ENCODE results near the gene CCS.
A peak's percentile ranks its signal among the peaks of the same experiment; 100 is the strongest.

The CCS gene

GRCh38 chr11:66546966-66547661 is 45.9 kb upstream of the CCS start:
- no peak overlapping the region for H4K8ac ChIP-seq (ENCODE audit: low read depth, low read length)
- H2BK5ac ChIP-seq (ENCODE audit: low read length), result no peak overlapping the region
- no peak overlapping the region for H3K9ac ChIP-seq (ENCODE audit: low read length)

GRCh38 chr11:66547662-66548009 is 45.3 kb upstream of the CCS start:
- H3K4me3 ChIP-seq (ENCODE audit: low read length), result no peak overlapping the region
- no peaks in the 10 kb centered on the region for H3K4me1 ChIP-seq (ENCODE audit: control insufficient read depth, low read depth, low read length)
- no peak overlapping the region for H3K18ac ChIP-seq (ENCODE audit: low read length)
- H3K36me3 ChIP-seq (ENCODE audit: control insufficient read depth, insufficient read depth, low read length), result no peaks in the 10 kb centered on the region
- H3K27ac ChIP-seq (ENCODE audit: low read depth, low read length), result no peak overlapping the region
- no peak overlapping the region for H2AK5ac ChIP-seq (ENCODE audit: low read length)
- no peak for DNase-seq
- H2BK5ac ChIP-seq (ENCODE audit: low read length), result no peak overlapping the region
- no peak overlapping the region for H3K4me2 ChIP-seq (ENCODE audit: low read length)
- H4K5ac ChIP-seq (ENCODE audit: low read length), result no peak overlapping the region
- no peak overlapping the region for H3K23ac ChIP-seq (ENCODE audit: low read length)
- no peak overlapping the region for H3K4ac ChIP-seq (ENCODE audit: low read depth, low read length)
- H3K27me3 ChIP-seq (ENCODE audit: insufficient read depth, low read length, poor library complexity), result no peaks in the 10 kb centered on the region
- no peak overlapping the region for H4K8ac ChIP-seq (ENCODE audit: low read depth, low read length)
- no peak overlapping the region for H3K9ac ChIP-seq (ENCODE audit: low read length)
- H3K56ac ChIP-seq (ENCODE audit: low read length), result no peak overlapping the region
- no peak overlapping the region for H2BK120ac ChIP-seq (ENCODE audit: low read depth, low read length)
- no peaks in the 10 kb centered on the region for H3K79me1 ChIP-seq (ENCODE audit: low read length)
- H3K79me2 ChIP-seq (ENCODE audit: control insufficient read depth, insufficient read depth, low read length), result no peaks in the 10 kb centered on the region
- no CpG with 5 or more reads among the region's 5 CpGs for WGBS (ENCODE audit: extremely low coverage, insufficient coverage, low lambda C conversion rate)
- H2BK15ac ChIP-seq (replicated peaks; ENCODE audit: low read depth), result no peak overlapping the region

More at GRCh38 chr11:66546966-66547661, 45.9 kb upstream of the CCS start:
- H3K18ac ChIP-seq (ENCODE audit: low read length), result no peak overlapping the region
- no peak overlapping the region for H3K4ac ChIP-seq (ENCODE audit: low read depth, low read length)
- H3K4me2 ChIP-seq (ENCODE audit: low read length), result no peak overlapping the region
- H3K56ac ChIP-seq (ENCODE audit: low read length), result peak overlapping the region; percentile 7
- H2BK120ac ChIP-seq (ENCODE audit: low read depth, low read length), result no peak overlapping the region
- H2AK5ac ChIP-seq (ENCODE audit: low read length), result no peak overlapping the region
- no peak overlapping the region for H4K5ac ChIP-seq (ENCODE audit: low read length)
- no peaks in the 10 kb centered on the region for H3K4me1 ChIP-seq (ENCODE audit: control insufficient read depth, low read depth, low read length)
- DNase-seq, result peak; percentile 38
- no CpG with 5 or more reads among the region's 18 CpGs for WGBS (ENCODE audit: extremely low coverage, insufficient coverage, low lambda C conversion rate)
- no peaks in the 10 kb centered on the region for H3K79me1 ChIP-seq (ENCODE audit: low read length)
- H3K4me3 ChIP-seq (ENCODE audit: low read length), result no peak overlapping the region
- H3K27me3 ChIP-seq (ENCODE audit: insufficient read depth, low read length, poor library complexity), result no peaks in the 10 kb centered on the region
- no peaks in the 10 kb centered on the region for H3K36me3 ChIP-seq (ENCODE audit: control insufficient read depth, insufficient read depth, low read length)
- no peaks in the 10 kb centered on the region for H3K79me2 ChIP-seq (ENCODE audit: control insufficient read depth, insufficient read depth, low read length)
- no peak overlapping the region for H3K23ac ChIP-seq (ENCODE audit: low read length)
- no peak overlapping the region for H3K27ac ChIP-seq (ENCODE audit: low read depth, low read length)
- no peak overlapping the region for H2BK15ac ChIP-seq (replicated peaks; ENCODE audit: low read depth)

- H2BK120ac ChIP-seq (ENCODE audit: low read depth, low read length), result no peak overlapping the region
- no peak overlapping the region for H3K27ac ChIP-seq (ENCODE audit: low read depth, low read length)
- H2AK5ac ChIP-seq (ENCODE audit: low read length), result no peak overlapping the region
- no peak overlapping the region for H3K4ac ChIP-seq (ENCODE audit: low read depth, low read length)
- no peaks in the 10 kb centered on the region for H3K27me3 ChIP-seq (ENCODE audit: insufficient read depth, low read length, poor library complexity)
- H3K79me1 ChIP-seq (ENCODE audit: low read length), result no peaks in the 10 kb centered on the region
- no CpG with 5 or more reads among the region's 11 CpGs for WGBS (ENCODE audit: extremely low coverage, insufficient coverage, low lambda C conversion rate)
- no peak overlapping the region for H2BK15ac ChIP-seq (replicated peaks; ENCODE audit: low read depth)
- H4K5ac ChIP-seq (ENCODE audit: low read length), result no peak overlapping the region
- H3K18ac ChIP-seq (ENCODE audit: low read length), result no peak overlapping the region
- H3K23ac ChIP-seq (ENCODE audit: low read length), result no peak overlapping the region
- H3K56ac ChIP-seq (ENCODE audit: low read length), result no peak overlapping the region
- H3K4me3 ChIP-seq (ENCODE audit: low read length), result no peak overlapping the region
- H3K4me2 ChIP-seq (ENCODE audit: low read length), result no peak overlapping the region
- no peaks in the 10 kb centered on the region for H3K4me1 ChIP-seq (ENCODE audit: control insufficient read depth, low read depth, low read length)
- H2BK5ac ChIP-seq (ENCODE audit: low read length), result no peak overlapping the region
- H3K79me2 ChIP-seq (ENCODE audit: control insufficient read depth, insufficient read depth, low read length), result no peaks in the 10 kb centered on the region
- no peak overlapping the region for H3K9ac ChIP-seq (ENCODE audit: low read length)
- DNase-seq, result no peak
- no peak overlapping the region for H4K8ac ChIP-seq (ENCODE audit: low read depth, low read length)
- no peaks in the 10 kb centered on the region for H3K36me3 ChIP-seq (ENCODE audit: control insufficient read depth, insufficient read depth, low read length)
Observed at GRCh38 chr11:66548041-66548440, 44.9 kb upstream of the CCS start.

DNA sequence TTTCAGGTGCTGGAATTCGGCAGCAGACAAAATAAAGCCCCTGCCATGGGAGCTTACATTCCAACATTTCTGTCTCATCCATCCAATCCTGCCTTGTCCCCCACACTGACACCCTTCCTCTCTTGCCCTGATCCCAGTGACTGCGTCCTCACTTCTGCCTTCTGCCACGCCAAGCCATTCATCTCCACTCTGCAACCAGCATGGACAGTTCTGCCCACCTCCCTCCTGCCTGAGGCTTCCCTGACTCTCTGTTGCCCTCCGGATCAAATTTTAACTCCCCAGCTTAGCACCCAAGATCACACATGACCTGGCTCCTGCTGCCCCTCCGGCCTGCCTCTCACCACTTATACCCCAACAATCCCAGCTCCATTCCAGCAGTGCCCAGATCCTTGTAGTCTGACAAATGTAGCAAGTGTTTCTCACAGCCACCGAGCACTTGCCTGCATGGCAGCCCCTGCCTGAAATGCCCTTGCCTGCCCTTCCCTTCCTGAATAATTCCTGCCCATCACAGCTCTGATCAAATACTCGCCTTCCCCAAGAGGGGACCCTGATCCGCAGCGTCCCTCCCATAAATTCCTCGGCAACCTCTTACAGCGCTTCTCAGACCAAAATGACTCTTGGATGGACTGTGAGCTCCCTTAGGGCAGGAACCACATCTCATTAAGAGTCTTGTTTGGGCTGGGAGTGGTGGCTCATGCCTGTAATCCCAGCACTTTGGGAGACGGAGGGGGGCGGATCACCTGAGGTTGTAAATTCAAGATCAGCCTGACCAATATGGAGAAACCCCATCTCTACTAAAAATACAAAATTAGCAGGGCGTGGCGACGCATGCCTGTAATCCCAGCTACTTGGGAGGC is 44.0 kb upstream of the CCS start:
- no peak overlapping the region for H3K4me3 ChIP-seq (ENCODE audit: low read length)
- DNase-seq, result peak; percentile 27
- no peaks in the 10 kb centered on the region for H3K79me2 ChIP-seq (ENCODE audit: control insufficient read depth, insufficient read depth, low read length)
- H4K8ac ChIP-seq (ENCODE audit: low read depth, low read length), result no peak overlapping the region
- H3K27ac ChIP-seq (ENCODE audit: low read depth, low read length), result no peak overlapping the region
- H2BK5ac ChIP-seq (ENCODE audit: low read length), result no peak overlapping the region
- H3K4me1 ChIP-seq (ENCODE audit: control insufficient read depth, low read depth, low read length), result no peaks in the 10 kb centered on the region
- no peak overlapping the region for H3K56ac ChIP-seq (ENCODE audit: low read length)
- no peak overlapping the region for H3K4ac ChIP-seq (ENCODE audit: low read depth, low read length)
- no peak overlapping the region for H2AK5ac ChIP-seq (ENCODE audit: low read length)
- no peaks in the 10 kb centered on the region for H3K27me3 ChIP-seq (ENCODE audit: insufficient read depth, low read length, poor library complexity)
- no CpG with 5 or more reads among the region's 16 CpGs for WGBS (ENCODE audit: extremely low coverage, insufficient coverage, low lambda C conversion rate)
- no peak overlapping the region for H4K5ac ChIP-seq (ENCODE audit: low read length)
- no peak overlapping the region for H2BK120ac ChIP-seq (ENCODE audit: low read depth, low read length)
- no peaks in the 10 kb centered on the region for H3K36me3 ChIP-seq (ENCODE audit: control insufficient read depth, insufficient read depth, low read length)
- no peaks in the 10 kb centered on the region for H3K79me1 ChIP-seq (ENCODE audit: low read length)
- H2BK15ac ChIP-seq (replicated peaks; ENCODE audit: low read depth), result no peak overlapping the region
- no peak overlapping the region for H3K18ac ChIP-seq (ENCODE audit: low read length)
- no peak overlapping the region for H3K9ac ChIP-seq (ENCODE audit: low read length)
- H3K23ac ChIP-seq (ENCODE audit: low read length), result no peak overlapping the region
- H3K4me2 ChIP-seq (ENCODE audit: low read length), result no peak overlapping the region

- no peak for DNase-seq
- Histone ChIP-seq H3K4me1 (ENCODE audit: control insufficient read depth, low read depth, low read length) (no peaks in the 10 kb centered on the region), H3K79me1 (ENCODE audit: low read length) (no peaks in the 10 kb centered on the region), H3K4me3 (ENCODE audit: low read length) (no peak overlapping the region), H3K79me2 (ENCODE audit: control insufficient read depth, insufficient read depth, low read length) (no peaks in the 10 kb centered on the region), H3K18ac (ENCODE audit: low read length) (no peak overlapping the region), H2BK5ac (ENCODE audit: low read length) (no peak overlapping the region), H3K4ac (ENCODE audit: low read depth, low read length) (no peak overlapping the region), H4K8ac (ENCODE audit: low read depth, low read length) (no peak overlapping the region), H3K9ac (ENCODE audit: low read length) (no peak overlapping the region), H3K36me3 (ENCODE audit: control insufficient read depth, insufficient read depth, low read length) (no peaks in the 10 kb centered on the region), H3K27ac (ENCODE audit: low read depth, low read length) (no peak overlapping the region), H2BK120ac (ENCODE audit: low read depth, low read length) (no peak overlapping the region), H3K4me2 (ENCODE audit: low read length) (no peak overlapping the region), H3K56ac (ENCODE audit: low read length) (no peak overlapping the region), H4K5ac (ENCODE audit: low read length) (no peak overlapping the region), H3K23ac (ENCODE audit: low read length) (no peak overlapping the region), H3K27me3 (ENCODE audit: insufficient read depth, low read length, poor library complexity) (no peaks in the 10 kb centered on the region), H2BK15ac (replicated peaks; ENCODE audit: low read depth) (no peak overlapping the region), H2AK5ac (ENCODE audit: low read length) (no peak overlapping the region)
- no CpG with 5 or more reads among the region's 3 CpGs for WGBS (ENCODE audit: extremely low coverage, insufficient coverage, low lambda C conversion rate)
Observed at GRCh38 chr11:66549696-66550095, 43.3 kb upstream of the CCS start.

All from mesendoderm (in vitro differentiated cells).